OCI-LY7 (cell line): ENCODE results near the gene ALDH9A1. TPM values are rescaled to one million over a fixed set of nuclear protein-coding genes. Genes with fewer than 3 reads are reported as not detected.

Source experiments
- BruUV-seq: library from RNA; stranded (reverse); fragments of 400-500 nt; replicated peaks from 2 replicates; lab custom pipeline; 2021; lab: Mats Ljungman, UMichigan
- CTCF ChIA-PET: fragments of 300-600 bp; sonication (Branson Sonifier 250); formaldehyde crosslinking; loops from one replicate; lab custom pipeline; 2022; ENCODE audit warnings: antibody characterized with exemption; ENCODE audit not compliant: unreplicated experiment; lab: Charles Lee
- POLR2A ChIA-PET: fragments of 300-600 bp; sonication (Branson Sonifier 250); formaldehyde crosslinking; loops from one replicate; lab custom pipeline; 2022; ENCODE audit warnings: antibody characterized with exemption; lab: Charles Lee
- DNase-seq: peaks from one replicate; pipeline ENCODE4 v3.0.0-alpha.2; 2015; ENCODE audit warnings: low spot score
- H2AFZ ChIP-seq: fragments of 200-600 bp; sonication (generic), shearing (Covaris generic); 2 replicates; pipeline ENCODE4 v1.6.1; 2014; ENCODE audit warnings: mild to moderate bottlenecking, antibody characterized with exemption, low read length, moderate library complexity
- H3K27ac ChIP-seq: fragments of 200-600 bp; sonication (generic); 2 replicates; pipeline ENCODE4 v1.5.1; 2014; ENCODE audit warnings: mixed run types, low read depth, mild to moderate bottlenecking, moderate library complexity, low read length, inconsistent platforms; ENCODE audit not compliant: poor library complexity, severe bottlenecking
- H3K36me3 ChIP-seq: fragments of 200-600 bp; sonication (generic); 2 replicates; pipeline ENCODE4 v1.6.1; 2014; ENCODE audit warnings: mild to moderate bottlenecking, antibody characterized with exemption, low read length, moderate library complexity, mixed read lengths; ENCODE audit not compliant: insufficient read depth
- H3K4me1 ChIP-seq: fragments of 200-600 bp; sonication (generic); 2 replicates; pipeline ENCODE4 v1.5.1; 2014; ENCODE audit warnings: mild to moderate bottlenecking, low read length; ENCODE audit not compliant: insufficient read depth, poor library complexity, severe bottlenecking
- H3K4me2 ChIP-seq: fragments of 200-600 bp; sonication (generic); 2 replicates; pipeline ENCODE4 v1.6.1; 2014; ENCODE audit warnings: mild to moderate bottlenecking, low read length
- H3K4me3 ChIP-seq: fragments of 200-600 bp; sonication (generic); 2 replicates; pipeline ENCODE4 v1.5.1; 2014; ENCODE audit warnings: mild to moderate bottlenecking, low read depth, low read length; ENCODE audit not compliant: poor library complexity, severe bottlenecking
- H3K79me2 ChIP-seq: fragments of 200-600 bp; sonication (generic); 2 replicates; pipeline ENCODE4 v1.6.1; 2016; ENCODE audit warnings: low read depth, mild to moderate bottlenecking, low read length, moderate library complexity, mixed read lengths; ENCODE audit not compliant: insufficient read depth
- H3K9me2 ChIP-seq: fragments of 200-600 bp; sonication (generic); 2 replicates; pipeline ENCODE4 v1.6.1; 2016; ENCODE audit warnings: mild to moderate bottlenecking, low read length, mixed read lengths; ENCODE audit not compliant: insufficient read depth
- H3K9me3 ChIP-seq: fragments of 200-600 bp; sonication (generic); 2 replicates; pipeline ENCODE4 v1.6.1; 2014; ENCODE audit warnings: mild to moderate bottlenecking, mixed run types, low read length, mixed read lengths
- H4K20me1 ChIP-seq: fragments of 200-600 bp; sonication (generic); 2 replicates; pipeline ENCODE4 v1.6.1; 2014; ENCODE audit warnings: mild to moderate bottlenecking, antibody characterized with exemption, low read length, moderate library complexity, mixed read lengths; ENCODE audit not compliant: insufficient read depth
- EZH2phosphoT487 ChIP-seq: fragments of 200-600 bp; sonication (generic); IDR thresholded peaks from 2 replicates; pipeline ENCODE4 v1.6.1; 2018; ENCODE audit warnings: low read depth, borderline replicate concordance, mild to moderate bottlenecking, mixed run types, antibody characterized with exemption, low read length, moderate library complexity, mixed read lengths
- intact Hi-C: fragments of 100-400 bp; cut with micrococcal nuclease; formaldehyde crosslinking; loops from one replicate; pipeline ENCODE4 v1.10.0; 2022; ENCODE audit not compliant: unreplicated experiment
- total RNA-seq, 2 experiments: library from RNA; depleted of rRNA in 1 of 2; stranded (reverse); fragments of >200 nt in 1 of 2; shearing (Covaris generic) in 1 of 2; gene quantifications; 2 replicates each; pipeline ENCODE4 v1.2.3, GENCODE V29; 2014 to 2022
- TF ChIP-seq, protein P1 (sequence below): fragments of 200-600 bp; sonication (generic); conservative IDR thresholded peaks from 2 replicates; pipeline ENCODE4 v1.5.1; 2014; ENCODE audit warnings: mild to moderate bottlenecking, antibody characterized with exemption, low read length, moderate library complexity, mixed read lengths

ALDH9A1 gene
- total RNA-seq, 2 experiments from 2014 or later: 32.1 to 36.0 TPM

GRCh38 chr1:165628147-165628822 lies 70.1 kb downstream of the ALDH9A1 start:
- BruUV-seq: no TSS peak
- no peaks in the 10 kb centered on the region for H4K20me1 ChIP-seq

GRCh38 chr1:165624441-165624840 lies 73.9 kb downstream of the ALDH9A1 start:
- H2AFZ ChIP-seq: no peak overlapping the region
- intact Hi-C loops: no loop called here
- CTCF ChIA-PET: no interaction called here

More at GRCh38 chr1:165628147-165628822, 70.1 kb downstream of the ALDH9A1 start:
- intact Hi-C loops: no loop called here
- H3K4me3 ChIP-seq: no peak overlapping the region
- H3K4me1 ChIP-seq: peaks cover 28% of the 10 kb centered on the region
- no peak overlapping the region for H3K27ac ChIP-seq
- ChIA-PET POLR2A (no interaction called here), CTCF (no interaction called here)
- no peaks in the 10 kb centered on the region for H3K9me2 ChIP-seq
- TF ChIP-seq, protein P1, sequence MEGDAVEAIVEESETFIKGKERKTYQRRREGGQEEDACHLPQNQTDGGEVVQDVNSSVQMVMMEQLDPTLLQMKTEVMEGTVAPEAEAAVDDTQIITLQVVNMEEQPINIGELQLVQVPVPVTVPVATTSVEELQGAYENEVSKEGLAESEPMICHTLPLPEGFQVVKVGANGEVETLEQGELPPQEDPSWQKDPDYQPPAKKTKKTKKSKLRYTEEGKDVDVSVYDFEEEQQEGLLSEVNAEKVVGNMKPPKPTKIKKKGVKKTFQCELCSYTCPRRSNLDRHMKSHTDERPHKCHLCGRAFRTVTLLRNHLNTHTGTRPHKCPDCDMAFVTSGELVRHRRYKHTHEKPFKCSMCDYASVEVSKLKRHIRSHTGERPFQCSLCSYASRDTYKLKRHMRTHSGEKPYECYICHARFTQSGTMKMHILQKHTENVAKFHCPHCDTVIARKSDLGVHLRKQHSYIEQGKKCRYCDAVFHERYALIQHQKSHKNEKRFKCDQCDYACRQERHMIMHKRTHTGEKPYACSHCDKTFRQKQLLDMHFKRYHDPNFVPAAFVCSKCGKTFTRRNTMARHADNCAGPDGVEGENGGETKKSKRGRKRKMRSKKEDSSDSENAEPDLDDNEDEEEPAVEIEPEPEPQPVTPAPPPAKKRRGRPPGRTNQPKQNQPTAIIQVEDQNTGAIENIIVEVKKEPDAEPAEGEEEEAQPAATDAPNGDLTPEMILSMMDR: no peak
- TF ChIP-seq EZH2phosphoT487: no peak
- peaks cover 21% of the 10 kb centered on the region for H3K79me2 ChIP-seq
- no peak overlapping the region for H2AFZ ChIP-seq
- H3K9me3 ChIP-seq: no peaks in the 10 kb centered on the region
- H3K4me2 ChIP-seq: no peak overlapping the region
- no peaks in the 10 kb centered on the region for H3K36me3 ChIP-seq
- no peak for DNase-seq

GRCh38 chr1:165623624-165624023 lies 74.7 kb downstream of the ALDH9A1 start:
- POLR2A ChIA-PET: no interaction called here
- TF ChIP-seq EZH2phosphoT487: no peak
- TF ChIP-seq, protein P1: no peak

More at GRCh38 chr1:165624441-165624840, 73.9 kb downstream of the ALDH9A1 start:
- POLR2A ChIA-PET: no interaction called here
- no peak for DNase-seq
- no TSS peak for BruUV-seq
- Histone ChIP-seq H3K9me2 (no peaks in the 10 kb centered on the region), H3K4me3 (no peak overlapping the region), H3K27ac (no peak overlapping the region), H3K79me2 (no peaks in the 10 kb centered on the region), H4K20me1 (no peaks in the 10 kb centered on the region), H3K4me2 (no peak overlapping the region), H3K36me3 (no peaks in the 10 kb centered on the region), H3K4me1 (peaks cover 6% of the 10 kb centered on the region), H3K9me3 (no peaks in the 10 kb centered on the region)
- TF ChIP-seq EZH2phosphoT487: no peak

More at GRCh38 chr1:165623624-165624023, 74.7 kb downstream of the ALDH9A1 start:
- no TSS peak for BruUV-seq
- CTCF ChIA-PET: no interaction called here
- H4K20me1 ChIP-seq: no peaks in the 10 kb centered on the region
- H3K4me1 ChIP-seq: no peaks in the 10 kb centered on the region
- no peaks in the 10 kb centered on the region for H3K79me2 ChIP-seq
- H3K4me3 ChIP-seq: no peak overlapping the region
- H3K9me2 ChIP-seq: no peaks in the 10 kb centered on the region
- no peak overlapping the region for H3K27ac ChIP-seq
- H2AFZ ChIP-seq: no peak overlapping the region
- no peak for DNase-seq
- H3K36me3 ChIP-seq: no peaks in the 10 kb centered on the region
- no peak overlapping the region for H3K4me2 ChIP-seq
- intact Hi-C loops: no loop called here
- H3K9me3 ChIP-seq: no peaks in the 10 kb centered on the region
